Gastroesophageal sphincter (tissue), 3 donors: Measurements from ENCODE around the gene MGAT5B.

Source experiments
- CTCF ChIP-seq, 4 experiments: fragments of 200-600 bp in 2 of 4; fragments of 450-650 bp in 2 of 4; sonication (generic) in 1 of 4; IDR thresholded peaks; one replicate each; pipeline ENCODE4 v1.5.1; 2017 to 2019; ENCODE audit warnings: antibody characterized with exemption in 4 of 4, mild to moderate bottlenecking in 2 of 4, moderate library complexity in 2 of 4
- POLR2A ChIP-seq, 2 donors: fragments of 450-650 bp; IDR thresholded peaks; one replicate each; pipeline ENCODE4 v1.6.1; 2017; ENCODE audit warnings: antibody characterized with exemption in 2 of 2, mild to moderate bottlenecking in 2 of 2, moderate library complexity in 1 of 2
- POLR2AphosphoS5 ChIP-seq: sonication (generic); formaldehyde crosslinking; IDR thresholded peaks from one replicate; pipeline ENCODE4 v1.6.1; 2017; ENCODE audit warnings: antibody characterized with exemption

- TF ChIP-seq CTCF (IDR thresholded peaks at IDR 0.05) = no peak
- no peak for TF ChIP-seq POLR2A (IDR thresholded peaks at IDR 0.05)
- no peak for TF ChIP-seq POLR2AphosphoS5
Observed at GRCh38 chr17:76948726-76949342, 80.6 kb downstream of the MGAT5B start.
